Cardiac septum (tissue), 1 donor: ENCODE results near the gene ERBB4. TPM values are rescaled to one million over a fixed set of nuclear protein-coding genes. Genes with fewer than 3 reads are reported as not detected.
"Not testable (repeated sequence)": the region's sequence is repeated elsewhere in the genome, so short reads cannot be mapped to it uniquely, and the experiment has no call there.

Experiments
- DNase-seq: peaks from one replicate; pipeline ENCODE4 v3.0.0-alpha.2; 2020; ENCODE audit warnings: low spot score
- intact Hi-C: fragments of 100-400 bp; cut with DNase I; formaldehyde crosslinking; loops from one replicate; pipeline ENCODE4 v1.14.0; 2022
- total RNA-seq: library from RNA; stranded (reverse); fragmentation: NEBNext Ultra II Directional; extraction: Animal tissue kit (Norgen Biotek cat#: 25700); gene quantifications from one replicate; pipeline ENCODE4 v1.2.1, GENCODE V29; 2021
- donor health status: DM: no; HTN: no; CAD: no.

Gene ERBB4
- total RNA-seq, 1 donor from 2014 or later = 13.8 TPM

- intact Hi-C loops = loop anchor here (10.0 kb wide), 1 partner anchor 167 kb away; no protein-coding TSS in a partner anchor
These were observed 7.1 kb downstream of the ERBB4 start for GRCh38 chr2:212531499-212531898.

GRCh38 chr2:212530991-212531390 is 7.6 kb downstream of the ERBB4 start:
- DNase-seq = no peak
- intact Hi-C loops = loop anchor here (10.0 kb wide), 1 partner anchor 166 kb away; no protein-coding TSS in a partner anchor

More at GRCh38 chr2:212531499-212531898, 7.1 kb downstream of the ERBB4 start:
- DNase-seq = no peak

DNA sequence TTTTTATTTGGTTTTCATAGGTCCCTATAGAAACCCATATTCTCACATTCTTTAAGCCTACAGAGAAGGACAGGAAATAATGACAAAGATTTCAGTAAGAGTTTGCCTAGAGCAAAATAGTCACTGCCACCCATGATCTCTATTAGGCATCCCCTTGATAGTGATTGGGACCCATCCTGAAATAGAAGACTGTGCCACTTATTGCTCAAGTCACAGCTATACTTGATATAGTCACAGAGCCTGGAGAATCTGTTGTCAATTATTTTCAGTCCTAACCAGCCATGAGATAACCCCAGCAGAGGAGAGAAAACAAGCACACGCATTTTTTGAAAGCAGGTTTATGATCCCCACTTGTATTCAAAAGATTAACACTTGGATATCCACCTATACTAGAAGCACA is 8.2 kb downstream of the ERBB4 start:
- intact Hi-C loops = loop anchor here (10.0 kb wide), 1 partner anchor 166 kb away; no protein-coding TSS in a partner anchor
- no peak for DNase-seq

DNA sequence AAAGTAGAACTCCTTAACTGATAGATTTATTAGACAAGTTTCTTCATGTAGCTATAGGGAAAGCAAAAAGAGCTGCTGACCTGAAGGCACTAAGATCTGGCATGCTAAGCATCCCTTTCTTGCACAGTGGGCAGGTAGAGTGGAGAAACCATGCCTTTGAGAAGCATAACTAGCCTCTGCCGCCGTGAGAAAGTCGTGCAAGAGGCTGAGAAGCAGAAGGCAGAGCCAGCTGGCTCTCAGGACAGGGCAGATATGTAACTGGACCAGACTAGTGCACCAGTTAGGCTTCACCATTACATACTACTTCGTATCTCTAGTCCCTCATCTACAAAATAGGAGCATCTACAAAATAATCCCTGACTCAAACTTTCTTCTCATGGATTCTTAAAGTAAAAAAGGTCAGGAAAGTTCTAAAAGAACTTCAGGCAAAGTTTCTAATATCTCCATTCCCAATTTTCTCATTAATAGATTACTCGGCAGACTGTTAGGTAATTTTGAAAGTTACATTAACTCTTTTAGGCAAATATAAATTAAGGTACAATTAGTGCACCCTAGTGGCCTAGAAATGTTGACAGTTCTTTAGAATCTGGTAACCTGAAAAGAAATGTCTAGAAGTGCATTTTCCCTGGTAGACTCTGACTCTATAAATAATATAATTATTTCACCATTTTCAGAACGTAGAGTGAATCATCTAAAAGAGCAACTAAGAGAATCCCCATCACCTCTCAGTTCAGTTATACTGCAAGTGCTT is 10.3 kb downstream of the ERBB4 start:
- DNase-seq = no peak
- intact Hi-C loops = no loop called here

DNA sequence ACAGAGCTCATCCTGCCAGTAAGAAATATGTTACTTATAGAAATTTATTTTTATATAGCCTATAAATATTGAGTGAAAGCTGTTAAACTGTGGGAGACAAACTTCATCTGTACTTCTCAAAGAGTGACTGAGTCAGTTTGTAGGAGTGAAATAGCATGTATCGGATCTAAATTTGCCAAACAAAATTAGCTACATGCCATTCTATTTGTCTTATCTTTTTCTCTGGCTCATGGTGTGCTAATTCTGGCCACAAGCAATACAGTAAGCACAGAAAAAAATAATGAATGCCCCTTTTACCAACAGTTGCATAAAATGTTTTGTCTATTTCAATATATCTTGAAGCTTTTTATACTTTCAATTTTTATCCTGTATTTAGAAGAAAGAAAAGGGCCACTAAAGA is 12.5 kb downstream of the ERBB4 start:
- no peak for DNase-seq
- intact Hi-C loops = no loop called here

GRCh38 chr2:212523756-212524155 is 14.8 kb downstream of the ERBB4 start:
- no peak for DNase-seq
- intact Hi-C loops = no loop called here

- no peak for DNase-seq
- intact Hi-C loops = no loop called here
These were observed 18.3 kb downstream of the ERBB4 start for GRCh38 chr2:212520340-212520739.

GRCh38 chr2:212517693-212518092 is 20.9 kb downstream of the ERBB4 start:
- intact Hi-C loops = no loop called here

GRCh38 chr2:212505586-212505985 is 33.0 kb downstream of the ERBB4 start:
- DNase-seq = no peak
- intact Hi-C loops = no loop called here

More at GRCh38 chr2:212517693-212518092, 20.9 kb downstream of the ERBB4 start:
- no peak for DNase-seq

DNA sequence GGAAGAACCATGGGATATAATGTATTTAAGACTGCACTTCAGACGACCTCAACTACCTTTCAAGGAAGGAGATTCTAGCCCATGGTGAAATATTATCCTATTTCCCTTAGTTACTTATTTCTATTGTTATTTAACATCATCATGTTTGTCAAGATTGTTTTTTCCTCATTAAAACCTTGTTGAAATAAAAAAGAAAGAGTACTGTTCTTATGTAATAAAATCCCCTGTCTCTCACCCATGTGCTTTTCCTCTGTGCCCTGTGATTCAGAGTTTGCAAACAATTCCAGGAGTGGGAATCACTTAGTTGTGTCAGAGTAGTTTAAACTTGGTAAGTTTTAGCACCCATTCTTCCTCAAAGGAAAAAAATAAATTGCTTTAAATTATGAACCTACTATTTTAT is 43.6 kb downstream of the ERBB4 start:
- no peak for DNase-seq
- intact Hi-C loops = no loop called here

- intact Hi-C loops = no loop called here
- DNase-seq = no peak
These were observed 44.1 kb downstream of the ERBB4 start for GRCh38 chr2:212494418-212495020.

DNA sequence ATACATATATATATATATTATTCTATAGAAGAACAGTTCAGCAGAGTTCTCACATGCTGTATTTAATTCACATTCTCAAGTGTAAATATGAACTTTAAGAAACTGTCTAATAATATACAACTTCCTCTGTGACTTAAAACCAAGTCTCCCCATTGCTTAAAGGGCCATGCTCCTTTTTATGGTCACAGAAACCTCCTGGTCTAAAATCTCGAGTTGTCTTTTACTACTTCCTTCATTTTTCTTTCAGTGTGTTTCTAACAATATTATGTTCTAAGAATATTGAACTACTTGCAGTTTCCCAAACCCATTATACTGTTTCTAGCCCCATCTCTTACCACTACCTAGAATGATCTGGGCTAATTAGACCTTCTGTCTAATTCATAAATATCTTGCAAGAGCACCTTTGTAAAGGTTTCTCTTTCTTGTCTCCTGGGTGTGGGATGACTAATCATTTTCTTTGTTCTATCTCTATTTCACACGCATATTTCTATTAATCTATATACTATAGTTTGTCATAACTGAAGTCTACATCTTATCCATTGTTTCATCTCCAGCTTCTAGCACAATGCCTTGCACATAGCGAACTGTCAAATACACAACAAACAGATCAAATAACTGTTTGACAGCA is 48.8 kb downstream of the ERBB4 start:
- intact Hi-C loops = no loop called here
- DNase-seq = no peak

- intact Hi-C loops = no loop called here
- DNase-seq = no peak
These were observed 50.0 kb downstream of the ERBB4 start for GRCh38 chr2:212488611-212489010.

- no peak for DNase-seq
- intact Hi-C loops = no loop called here
These were observed 54.0 kb downstream of the ERBB4 start for GRCh38 chr2:212484563-212485080.

DNA sequence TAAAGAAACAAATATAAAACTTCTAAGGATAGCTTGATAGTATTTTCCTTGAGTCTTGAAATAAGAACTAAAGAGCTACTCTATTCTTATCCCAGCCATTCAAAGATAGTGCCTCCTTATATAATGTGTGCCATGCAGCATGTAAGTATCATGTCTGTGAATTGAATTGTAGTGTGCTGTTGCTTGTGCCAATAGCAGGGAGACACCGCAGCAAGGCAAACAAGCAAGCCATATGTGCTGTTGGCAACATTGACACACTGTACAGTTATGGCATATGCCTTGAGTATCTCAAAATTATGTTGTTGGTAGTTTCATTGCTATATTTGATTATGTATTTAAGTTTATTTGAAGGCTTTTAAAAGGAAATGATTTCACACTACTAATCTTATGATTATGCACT is 58.2 kb downstream of the ERBB4 start:
- DNase-seq = no peak
- intact Hi-C loops = no loop called here

- DNase-seq = no peak
- intact Hi-C loops = no loop called here
These were observed 61.0 kb downstream of the ERBB4 start for GRCh38 chr2:212477571-212477970.

- DNase-seq = no peak
- intact Hi-C loops = no loop called here
These were observed 65.4 kb downstream of the ERBB4 start for GRCh38 chr2:212473211-212473610.

DNA sequence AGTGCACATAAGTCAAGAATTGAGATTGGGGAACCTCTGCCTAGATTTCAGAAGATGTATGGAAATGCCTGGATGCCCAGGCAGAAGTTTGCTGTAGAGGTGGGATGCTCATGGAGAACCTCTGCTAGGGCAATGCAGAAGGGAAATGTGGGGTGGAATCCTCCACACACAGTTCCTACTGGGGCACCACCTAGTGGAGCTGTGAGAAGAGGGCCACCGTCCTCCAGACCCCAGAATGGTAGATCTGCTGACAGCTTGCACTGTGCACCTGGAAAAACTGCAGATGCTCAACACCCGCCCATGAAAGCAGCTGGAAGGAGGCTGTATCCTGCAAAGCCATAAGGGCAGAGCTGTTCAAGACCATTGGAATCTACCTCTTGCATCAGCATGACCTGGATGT is 71.1 kb downstream of the ERBB4 start:
- intact Hi-C loops, DNase-seq: not testable (repeated sequence)

DNA sequence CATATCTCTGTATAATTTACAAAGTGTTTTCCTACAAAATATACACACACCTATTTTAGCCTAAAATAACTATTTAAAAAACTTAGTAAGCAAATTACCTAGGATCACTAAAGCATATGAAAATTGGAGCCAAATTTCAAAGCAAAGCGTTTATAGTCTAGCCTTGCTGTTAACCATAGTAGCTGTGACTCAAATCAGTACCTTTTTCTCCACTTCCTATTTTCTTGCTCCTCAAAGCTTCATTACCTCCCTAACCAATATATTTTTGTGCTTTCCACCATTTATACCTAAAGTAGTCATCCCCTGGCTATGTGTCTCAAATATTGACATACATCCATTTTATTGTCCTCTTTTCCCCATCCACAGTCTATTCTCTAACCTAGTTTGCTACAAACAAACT is 73.1 kb downstream of the ERBB4 start:
- DNase-seq = no peak
- intact Hi-C loops = no loop called here

DNA sequence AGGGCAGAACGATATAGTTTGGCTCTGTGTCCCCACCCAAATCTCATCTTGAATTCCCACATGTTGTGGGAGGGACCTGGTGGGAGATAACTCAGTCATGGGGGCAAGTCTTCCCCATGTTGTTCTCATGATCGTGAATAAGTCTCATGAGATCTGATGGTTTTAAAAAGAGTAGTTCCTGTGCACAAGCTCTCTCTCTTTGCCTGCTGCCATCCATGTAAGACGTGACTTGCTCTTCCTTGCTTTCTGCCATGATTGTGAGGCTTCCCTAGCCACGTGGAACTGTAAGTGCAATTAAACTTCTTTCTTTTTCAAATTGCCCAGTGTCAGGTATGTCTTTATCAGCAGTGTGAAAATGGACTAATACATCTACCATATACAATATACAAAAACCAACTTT is 76.9 kb downstream of the ERBB4 start:
- intact Hi-C loops, DNase-seq: not testable (repeated sequence)
